Smooth muscle cell of the brain vasculature (primary cell): Measurements from ENCODE around the gene IGFBP3.
"Not testable (repeated sequence)": the region's sequence is repeated elsewhere in the genome, so short reads cannot be mapped to it uniquely, and the experiment has no call there.

Experiments used
- DNase-seq: peaks from one replicate; pipeline ENCODE4 v3.0.0-alpha.2; 2012; ENCODE audit warnings: low read depth, low spot score

The IGFBP3 gene, protein sequence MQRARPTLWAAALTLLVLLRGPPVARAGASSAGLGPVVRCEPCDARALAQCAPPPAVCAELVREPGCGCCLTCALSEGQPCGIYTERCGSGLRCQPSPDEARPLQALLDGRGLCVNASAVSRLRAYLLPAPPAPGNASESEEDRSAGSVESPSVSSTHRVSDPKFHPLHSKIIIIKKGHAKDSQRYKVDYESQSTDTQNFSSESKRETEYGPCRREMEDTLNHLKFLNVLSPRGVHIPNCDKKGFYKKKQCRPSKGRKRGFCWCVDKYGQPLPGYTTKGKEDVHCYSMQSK

GRCh38 chr7:45920502-45921380, at the start of gene IGFBP3:
TSS of gene IGFBP3 (minus strand) at chr7:45921272. CDS start at chr7:45921140, 132 bp downstream.
- no peak for DNase-seq

DNA sequence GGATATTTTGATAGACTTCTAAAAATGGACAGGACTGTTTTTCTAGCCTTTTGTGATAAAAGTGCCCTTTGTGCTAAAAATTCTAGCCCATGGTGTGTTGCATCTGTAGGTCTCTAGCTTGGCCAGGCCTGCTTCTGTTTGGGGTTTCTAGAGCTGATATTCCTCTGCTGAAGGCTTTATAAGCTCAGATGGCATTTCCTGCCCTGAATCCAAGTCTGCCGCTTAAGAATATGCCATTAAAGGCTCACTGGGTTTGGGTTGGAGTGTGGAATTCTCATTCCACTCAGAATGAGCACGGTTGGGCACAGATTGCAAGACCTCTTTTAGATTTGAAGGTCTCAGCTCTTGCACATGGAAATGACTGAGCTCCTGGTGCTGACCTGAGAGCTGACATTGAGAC, 49.4 kb upstream of the IGFBP3 start:
- DNase-seq = no peak

DNA sequence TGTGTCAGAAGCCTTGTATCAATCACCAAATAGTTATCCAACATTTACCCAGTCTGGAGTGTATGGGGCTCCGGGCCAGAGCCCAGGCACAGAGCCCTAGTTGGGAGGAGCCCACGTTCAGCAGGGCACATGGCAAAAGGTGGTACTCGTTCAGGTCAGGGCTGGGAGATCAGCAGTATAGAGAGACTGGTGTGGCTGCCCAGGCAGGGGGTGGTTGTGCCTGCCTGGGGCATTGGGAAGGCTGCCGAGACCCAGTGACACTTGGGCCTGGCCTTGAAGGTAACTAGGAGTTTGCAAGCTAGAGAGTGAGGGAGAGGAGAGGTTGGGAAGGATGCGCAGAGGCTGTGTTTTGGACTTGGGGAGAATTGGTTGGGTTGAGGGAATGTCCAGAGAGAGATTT, 48.9 kb upstream of the IGFBP3 start:
- no peak for DNase-seq

- no peak for DNase-seq
Observed at GRCh38 chr7:45968856-45969541, 47.9 kb upstream of the IGFBP3 start.

GRCh38 chr7:45968312-45968711, 47.2 kb upstream of the IGFBP3 start:
- no peak for DNase-seq

GRCh38 chr7:45967591-45968157, 46.6 kb upstream of the IGFBP3 start:
- DNase-seq = no peak

DNA sequence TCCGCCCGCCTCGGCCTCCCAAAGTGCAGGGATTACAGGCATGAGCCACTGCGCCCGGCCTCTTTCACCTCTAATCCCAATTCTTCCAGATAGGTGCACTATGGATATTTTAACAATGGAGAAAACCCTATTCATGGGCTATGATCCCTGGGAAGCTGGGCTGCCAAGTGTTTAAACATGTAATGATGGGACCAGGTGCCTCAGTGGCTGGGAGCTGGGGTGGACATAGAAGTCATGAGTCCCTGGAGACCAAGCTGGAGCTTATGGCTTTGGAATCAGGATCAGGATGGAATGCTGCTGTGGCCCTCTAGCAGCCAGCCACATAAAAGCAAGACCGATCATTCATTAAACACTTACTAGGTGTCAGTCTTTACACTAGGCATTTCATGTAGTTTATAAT, 41.8 kb upstream of the IGFBP3 start:
- DNase-seq = no peak

GRCh38 chr7:45957721-45958120, 36.6 kb upstream of the IGFBP3 start:
- no peak for DNase-seq

DNA sequence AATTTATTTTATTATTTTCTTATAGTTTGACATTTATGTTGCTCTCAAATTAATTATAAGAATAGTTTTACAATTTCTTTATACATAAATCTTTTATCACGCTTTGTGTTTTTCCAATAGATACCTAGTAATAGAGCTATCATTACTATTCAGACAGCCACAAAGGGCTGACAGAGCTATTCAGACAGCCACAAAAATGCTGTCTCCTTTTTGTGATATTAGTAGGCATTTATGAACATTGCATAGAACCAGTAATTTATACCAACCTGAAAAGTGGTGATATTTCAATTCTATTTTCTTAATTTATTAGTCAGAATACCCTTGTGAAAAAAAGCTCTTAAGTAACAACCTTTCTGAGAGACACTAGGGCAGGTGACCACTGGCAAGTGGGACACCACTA, 34.2 kb upstream of the IGFBP3 start:
- DNase-seq = no peak

GRCh38 chr7:45953055-45953454, 32.0 kb upstream of the IGFBP3 start:
- not testable (repeated sequence) for DNase-seq

- DNase-seq = no peak
Observed at GRCh38 chr7:45944058-45944457, 23.0 kb upstream of the IGFBP3 start.

DNA sequence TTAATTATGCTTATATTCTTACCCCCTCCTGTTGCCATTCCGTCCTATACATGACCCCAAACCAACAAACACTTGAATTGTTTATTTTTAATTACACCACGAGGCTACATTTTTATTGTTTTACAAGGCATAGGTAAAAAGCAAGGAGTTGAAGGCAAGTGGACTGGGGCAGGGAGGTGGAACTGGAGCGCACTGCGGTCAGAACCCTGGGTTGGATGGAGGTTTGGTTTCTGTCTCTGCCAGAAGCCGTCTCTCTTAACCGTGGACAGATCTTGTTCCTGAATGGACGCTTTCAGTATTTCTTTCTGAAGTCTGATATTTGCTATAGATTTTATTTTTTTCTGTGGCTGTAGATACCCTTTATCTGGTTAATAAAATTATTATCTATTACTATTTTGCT, 19.9 kb upstream of the IGFBP3 start:
- no peak for DNase-seq

DNA sequence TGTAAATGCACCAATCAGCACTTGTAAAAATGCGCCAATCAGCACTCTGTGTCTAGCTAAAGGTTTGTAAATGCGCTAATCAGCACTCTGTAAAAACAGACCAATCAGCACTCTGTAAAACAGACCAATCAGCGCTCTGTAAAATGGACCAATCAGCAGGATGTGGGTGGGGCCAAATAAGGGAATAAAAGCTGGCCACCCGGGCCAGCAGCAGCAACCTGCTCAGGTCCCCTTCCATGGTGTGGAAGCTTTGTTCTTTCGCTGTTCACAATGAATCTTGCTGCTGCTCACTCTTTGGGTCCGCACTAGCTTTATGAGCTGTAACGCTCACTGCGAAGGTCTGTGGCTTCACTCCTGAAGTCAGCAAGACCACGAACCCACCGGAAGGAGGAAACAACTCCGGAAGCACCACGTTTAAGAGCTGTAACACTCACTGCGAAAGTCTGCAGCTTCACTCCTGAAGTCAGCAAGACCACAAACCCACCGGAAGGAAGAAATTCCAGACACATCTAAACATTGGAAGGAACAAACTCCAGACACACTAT, 19.2 kb upstream of the IGFBP3 start:
- not testable (repeated sequence) for DNase-seq

GRCh38 chr7:45939574-45939973, 18.5 kb upstream of the IGFBP3 start:
- DNase-seq = no peak

GRCh38 chr7:45938626-45939302, 17.7 kb upstream of the IGFBP3 start:
- DNase-seq = no peak

DNA sequence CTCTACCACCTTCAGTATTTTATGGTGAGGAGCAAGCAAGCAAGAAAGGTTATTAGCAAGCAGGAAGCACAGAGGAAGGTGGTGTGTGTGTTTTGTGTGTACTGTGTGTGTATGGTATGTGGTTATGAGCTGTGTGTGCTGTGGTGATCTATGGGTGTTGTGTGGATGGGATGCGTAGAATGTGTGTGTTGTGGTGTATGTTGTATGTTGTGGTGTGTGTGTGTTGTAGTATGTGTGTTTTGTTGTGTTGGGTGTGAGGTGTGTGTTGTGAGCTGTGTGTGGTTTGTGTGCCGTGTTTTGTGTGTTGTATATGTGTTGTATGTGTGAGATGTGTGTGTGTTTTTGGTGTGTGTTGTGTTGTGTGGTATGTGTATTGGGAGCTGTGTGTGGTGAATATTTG, 16.8 kb upstream of the IGFBP3 start:
- DNase-seq = no peak

GRCh38 chr7:45937301-45937700, 16.2 kb upstream of the IGFBP3 start:
- DNase-seq = no peak

- no peak for DNase-seq
Observed at GRCh38 chr7:45930967-45931366, 9.9 kb upstream of the IGFBP3 start.

DNA sequence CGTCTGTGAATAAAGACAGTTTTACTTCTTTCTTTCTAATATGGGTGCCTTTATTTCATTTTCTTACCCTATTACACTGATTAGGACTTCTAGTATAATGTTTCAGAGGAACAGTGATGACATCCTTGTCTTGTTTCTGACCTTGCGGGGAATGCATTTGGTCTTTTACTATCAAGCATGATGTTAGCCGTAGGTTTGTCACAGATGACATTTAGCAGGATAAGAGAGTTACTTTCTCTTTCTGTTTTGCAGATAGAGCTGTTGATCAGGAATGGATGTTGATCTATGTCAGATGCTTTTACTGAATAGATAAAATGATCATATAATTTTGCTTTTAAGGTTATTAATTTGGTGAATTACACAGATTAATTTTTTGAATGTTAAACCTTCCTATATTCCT, 6.6 kb upstream of the IGFBP3 start:
- no peak for DNase-seq

- no peak for DNase-seq
Observed at GRCh38 chr7:45924283-45924682, 3.2 kb upstream of the IGFBP3 start.

- DNase-seq = no peak
Observed at GRCh38 chr7:45923818-45924217, 2.7 kb upstream of the IGFBP3 start.
